ES-I3 (cell line): ENCODE data around the gene TRMT13.
A peak's percentile ranks its signal among the peaks of the same experiment; 100 is the strongest.

ENCODE experiments used
- H3K36me3 ChIP-seq: 2 replicates; pipeline ENCODE4 v1.6.1; 2013; ENCODE audit warnings: mild to moderate bottlenecking, low read length, control low read depth, moderate library complexity; ENCODE audit not compliant: insufficient read depth
- H3K4me1 ChIP-seq: 2 replicates; pipeline ENCODE4 v1.6.1; 2013; ENCODE audit warnings: mild to moderate bottlenecking, control low read depth, low read length; ENCODE audit not compliant: insufficient read depth
- H3K9ac ChIP-seq: 2 replicates; pipeline ENCODE4 v1.6.1; 2013; ENCODE audit warnings: low read depth, mild to moderate bottlenecking, low read length, moderate library complexity
- H3K9me3 ChIP-seq: 2 replicates; pipeline ENCODE4 v1.6.1; 2013; ENCODE audit warnings: mild to moderate bottlenecking, low read length, moderate library complexity; ENCODE audit not compliant: control insufficient read depth, insufficient read depth

TRMT13 gene, protein sequence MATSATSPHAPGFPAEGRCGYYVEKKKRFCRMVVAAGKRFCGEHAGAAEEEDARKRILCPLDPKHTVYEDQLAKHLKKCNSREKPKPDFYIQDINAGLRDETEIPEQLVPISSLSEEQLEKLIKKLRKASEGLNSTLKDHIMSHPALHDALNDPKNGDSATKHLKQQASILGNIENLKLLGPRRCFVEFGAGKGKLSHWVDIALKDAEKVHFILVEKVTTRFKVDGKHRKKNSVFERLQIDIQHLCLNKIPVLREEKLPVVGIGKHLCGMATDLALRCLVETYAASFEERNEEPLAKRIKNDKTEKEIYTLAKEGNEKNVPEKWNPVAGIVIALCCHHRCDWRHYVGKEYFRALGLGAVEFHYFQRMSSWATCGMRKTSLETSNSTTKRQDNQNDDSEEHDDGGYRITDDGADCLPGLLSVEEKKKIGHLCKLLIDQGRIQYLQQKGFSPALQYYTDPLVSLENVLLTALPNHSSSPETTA

DNA sequence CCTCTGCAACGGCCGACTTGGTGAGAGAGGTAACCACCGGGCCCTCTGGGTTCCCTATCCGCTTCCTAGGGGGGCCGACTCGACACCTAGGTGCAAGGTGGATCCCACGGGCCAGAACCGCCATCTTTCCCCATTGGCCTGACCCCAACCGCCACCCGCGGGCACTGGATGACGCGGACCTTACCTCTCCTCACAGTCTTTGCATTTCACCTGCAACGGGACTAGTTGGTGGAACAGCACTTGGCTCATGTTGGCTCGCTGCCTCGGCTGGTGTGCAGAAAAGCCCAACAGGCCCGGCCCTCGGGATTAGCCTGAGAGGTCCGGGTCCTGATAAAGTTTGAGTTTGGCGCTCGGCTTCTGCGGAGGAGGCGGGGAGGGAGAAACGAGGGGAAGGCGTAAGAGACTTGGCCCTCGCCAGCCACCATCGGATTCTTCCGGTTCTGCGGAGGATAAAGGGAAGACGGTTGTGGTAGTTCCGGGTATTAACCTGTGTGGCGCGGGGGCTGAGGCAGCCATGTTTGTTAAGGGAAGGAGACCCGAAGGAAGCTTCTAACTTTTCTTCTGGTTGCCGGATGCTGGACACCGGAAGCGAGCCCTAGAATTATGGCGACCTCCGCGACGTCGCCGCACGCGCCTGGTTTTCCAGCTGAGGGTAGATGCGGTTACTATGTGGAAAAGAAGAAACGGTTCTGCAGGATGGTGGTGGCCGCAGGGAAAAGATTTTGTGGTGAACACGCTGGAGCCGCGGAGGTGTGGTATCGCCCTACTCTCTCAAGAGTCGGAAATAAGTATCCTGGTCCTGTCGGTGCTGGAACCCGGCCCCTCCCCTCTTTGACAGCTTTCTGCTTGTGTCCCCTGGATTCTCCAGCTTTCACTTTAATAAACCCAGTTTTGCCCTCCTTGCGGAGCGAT lies at the start of gene TRMT13, which contains the start of gene SASS6:
TRMT13 (plus strand) TSS at position 598 of the 912 bp plus-strand sequence; CDS start at position 604, 6 bp downstream.
SASS6 (minus strand) TSS at position 365 of the 912 bp plus-strand sequence; CDS start at position 249, 116 bp downstream.
- no peaks in the 10 kb centered on the region for H3K36me3 ChIP-seq

GRCh38 chr1:100087396-100087795 lies 45.6 kb upstream of the TRMT13 start:
- Histone ChIP-seq H3K36me3 (peaks cover 4% of the 10 kb centered on the region; the same call in 1 of the 2 replicates), H3K9ac (no peak overlapping the region), H3K4me1 (no peaks in the 10 kb centered on the region), H3K9me3 (no peaks in the 10 kb centered on the region)

More for the DNA sequence above, at the start of gene TRMT13, which contains the start of gene SASS6:
- Histone ChIP-seq H3K9me3 (no peaks in the 10 kb centered on the region), H3K4me1 (no peaks in the 10 kb centered on the region), H3K9ac (peak within 1 kb of the TSS; percentile 91)

DNA sequence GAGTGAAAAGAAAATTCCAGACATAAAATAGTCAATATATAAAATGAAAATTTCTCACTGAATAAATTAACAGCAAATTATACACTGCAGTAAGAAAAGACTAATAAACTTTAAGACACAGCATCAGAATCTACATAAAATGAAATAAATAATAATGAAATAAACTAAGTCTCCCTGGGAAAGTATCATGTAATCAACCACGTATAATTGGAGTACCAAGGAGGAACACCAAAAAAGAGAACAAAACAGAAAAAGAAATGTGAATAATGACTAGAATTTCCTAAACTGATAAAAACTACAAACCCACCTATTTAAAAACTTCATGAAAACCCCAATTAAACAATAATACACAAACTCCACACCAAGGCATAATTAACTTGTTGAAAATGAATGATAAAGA lies 43.9 kb upstream of the TRMT13 start:
- H3K36me3 ChIP-seq: peaks cover 9% of the 10 kb centered on the region
- no peaks in the 10 kb centered on the region for H3K4me1 ChIP-seq
- no peaks in the 10 kb centered on the region for H3K9me3 ChIP-seq
- H3K9ac ChIP-seq: no peak overlapping the region

GRCh38 chr1:100090471-100090870 lies 42.5 kb upstream of the TRMT13 start:
- no peaks in the 10 kb centered on the region for H3K4me1 ChIP-seq
- H3K9ac ChIP-seq: no peak overlapping the region
- H3K36me3 ChIP-seq: peaks cover 9% of the 10 kb centered on the region
- H3K9me3 ChIP-seq: no peaks in the 10 kb centered on the region

DNA sequence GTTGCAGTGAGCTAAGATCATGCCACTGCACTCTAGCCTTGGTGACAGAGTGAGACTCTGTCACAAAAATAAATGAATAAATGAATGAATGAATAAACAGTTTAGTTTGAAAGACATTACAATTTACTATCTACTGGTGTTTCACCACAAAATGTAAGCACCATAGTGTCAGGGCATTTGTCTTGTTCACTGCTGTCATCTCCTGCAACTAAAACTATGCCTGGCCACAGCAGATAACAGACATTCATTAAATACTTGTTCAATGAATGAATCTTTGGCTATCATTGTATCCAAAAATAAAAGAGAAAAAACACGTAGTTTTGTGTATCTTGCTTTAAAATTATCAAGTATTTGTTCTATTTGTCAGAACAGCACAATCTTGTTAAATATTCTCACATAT lies 32.8 kb upstream of the TRMT13 start:
- Histone ChIP-seq H3K9ac (no peak overlapping the region), H3K36me3 (peaks cover 15% of the 10 kb centered on the region), H3K4me1 (no peaks in the 10 kb centered on the region), H3K9me3 (no peaks in the 10 kb centered on the region)

DNA sequence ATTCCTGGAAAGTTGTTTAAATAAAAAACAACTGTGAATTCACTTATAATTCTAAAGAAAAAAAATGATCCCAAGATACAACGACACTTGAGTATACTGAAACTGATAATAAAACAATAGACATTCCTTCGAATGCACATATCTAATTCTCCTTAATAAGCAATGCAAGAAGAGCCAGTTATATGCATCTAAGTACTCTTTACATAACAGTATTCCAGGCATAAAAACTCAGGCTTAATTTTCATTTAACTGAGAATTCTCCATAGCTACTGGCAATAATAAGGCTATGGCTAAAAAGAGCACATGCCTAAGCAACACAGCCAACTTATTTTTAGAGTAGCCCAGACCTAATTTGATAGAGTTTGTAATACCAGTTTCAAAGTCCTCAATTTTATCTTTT lies 31.4 kb upstream of the TRMT13 start:
- Histone ChIP-seq H3K9me3 (no peaks in the 10 kb centered on the region), H3K36me3 (peaks cover 16% of the 10 kb centered on the region), H3K4me1 (no peaks in the 10 kb centered on the region), H3K9ac (no peak overlapping the region)

DNA sequence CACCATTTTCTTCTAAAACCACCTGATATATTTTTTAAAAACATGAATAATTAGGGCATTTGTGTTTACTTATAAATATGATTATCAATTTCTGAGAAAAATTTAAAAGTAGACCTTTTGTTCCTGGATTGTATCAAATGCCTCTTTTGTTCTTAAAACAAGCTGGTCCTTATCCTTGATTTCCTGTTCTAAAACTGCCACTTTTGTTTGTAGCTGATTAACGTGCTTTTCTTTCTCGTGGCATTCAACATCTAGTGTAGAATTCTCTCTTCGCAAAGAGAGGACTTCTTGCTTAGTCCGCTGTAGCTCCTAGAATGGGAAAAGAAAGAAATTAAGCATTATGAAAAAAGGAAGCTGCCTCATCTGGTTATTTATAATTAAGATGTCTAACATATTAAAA lies 25.3 kb upstream of the TRMT13 start:
- no peaks in the 10 kb centered on the region for H3K9me3 ChIP-seq
- H3K4me1 ChIP-seq: no peaks in the 10 kb centered on the region
- no peak overlapping the region for H3K9ac ChIP-seq
- H3K36me3 ChIP-seq: peaks cover 12% of the 10 kb centered on the region

GRCh38 chr1:100109554-100110066 lies 23.4 kb upstream of the TRMT13 start:
- Histone ChIP-seq H3K4me1 (no peaks in the 10 kb centered on the region), H3K9me3 (no peaks in the 10 kb centered on the region), H3K36me3 (peaks cover 3% of the 10 kb centered on the region; the same call in 1 of the 2 replicates), H3K9ac (no peak overlapping the region)

DNA sequence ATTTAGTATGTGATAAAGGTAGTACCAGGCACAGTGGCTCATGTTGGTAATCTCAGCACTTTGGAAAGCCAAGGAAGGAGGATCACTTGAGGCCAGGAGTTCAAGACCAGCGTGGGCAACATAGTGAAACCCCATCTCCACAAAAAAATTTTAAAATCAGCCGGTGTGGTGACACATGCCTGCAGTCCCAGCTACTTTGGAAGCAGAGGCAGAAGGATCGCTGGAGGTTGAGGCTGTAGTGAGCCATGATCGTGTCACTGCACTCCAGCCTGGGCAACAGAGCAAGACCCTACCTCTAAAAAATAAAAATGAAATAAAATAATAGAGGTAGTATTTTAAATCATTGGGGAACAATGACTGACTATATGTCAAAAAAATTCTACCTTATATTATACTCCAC lies 17.4 kb upstream of the TRMT13 start:
- Histone ChIP-seq H3K4me1 (no peaks in the 10 kb centered on the region), H3K9me3 (no peaks in the 10 kb centered on the region), H3K9ac (no peak overlapping the region), H3K36me3 (peaks cover 5% of the 10 kb centered on the region; the same call in 1 of the 2 replicates)

DNA sequence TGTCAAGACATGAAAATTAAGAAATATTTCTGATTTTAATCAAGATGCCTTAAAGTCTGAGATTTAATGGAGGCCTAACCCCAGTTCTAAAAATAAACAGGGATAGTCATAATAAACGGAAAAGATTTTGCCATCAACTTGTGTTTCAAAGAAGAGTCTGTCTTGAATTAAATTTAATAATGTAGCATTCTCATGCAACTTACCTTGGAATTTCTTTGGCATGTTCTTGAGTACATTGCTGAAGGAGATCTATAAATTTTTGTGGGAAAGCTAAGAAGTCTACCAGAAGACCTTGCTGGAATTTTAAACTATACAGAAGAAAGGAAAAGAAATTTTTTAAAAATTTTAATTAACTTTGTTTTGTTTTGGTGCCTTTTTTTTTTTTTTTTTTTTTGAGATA lies 10.8 kb upstream of the TRMT13 start:
- Histone ChIP-seq H3K9ac (no peak overlapping the region), H3K4me1 (no peaks in the 10 kb centered on the region), H3K36me3 (peaks cover 5% of the 10 kb centered on the region; the same call in 1 of the 2 replicates), H3K9me3 (no peaks in the 10 kb centered on the region)

- Histone ChIP-seq H3K9me3 (no peaks in the 10 kb centered on the region), H3K9ac (no peak overlapping the region), H3K36me3 (no peaks in the 10 kb centered on the region; the same call in 1 of the 2 replicates), H3K4me1 (no peaks in the 10 kb centered on the region)
These were observed 5.7 kb upstream of the TRMT13 start for GRCh38 chr1:100127226-100127625.

DNA sequence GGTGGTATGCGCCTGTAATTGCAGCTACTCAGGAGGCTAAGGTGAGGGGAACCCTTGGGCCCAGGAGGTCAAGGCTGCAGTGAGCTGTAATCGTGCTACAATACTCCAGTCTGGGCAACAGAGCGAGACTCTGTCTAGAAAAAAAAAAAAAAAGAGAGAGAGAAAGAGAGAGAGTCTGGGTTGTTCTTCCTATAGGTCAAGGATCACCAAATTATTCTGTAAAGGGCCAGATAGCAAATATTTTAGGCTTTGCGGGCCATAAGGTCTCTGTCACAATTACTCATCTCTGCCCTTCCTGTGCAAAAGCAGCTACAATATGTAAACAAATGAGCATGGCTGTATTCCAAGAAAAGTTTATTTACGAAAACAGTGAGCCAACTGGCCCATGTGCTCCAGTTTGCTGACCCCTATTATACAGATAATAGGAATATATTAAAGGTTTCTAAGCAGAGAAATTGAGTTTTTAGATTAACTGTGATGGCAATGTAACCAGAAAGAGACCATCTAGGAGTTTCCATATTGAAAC lies 2.3 kb upstream of the TRMT13 start:
- no peaks in the 10 kb centered on the region for H3K36me3 ChIP-seq
- no peaks in the 10 kb centered on the region for H3K9me3 ChIP-seq
- H3K4me1 ChIP-seq: no peaks in the 10 kb centered on the region
- no peak overlapping the region for H3K9ac ChIP-seq

DNA sequence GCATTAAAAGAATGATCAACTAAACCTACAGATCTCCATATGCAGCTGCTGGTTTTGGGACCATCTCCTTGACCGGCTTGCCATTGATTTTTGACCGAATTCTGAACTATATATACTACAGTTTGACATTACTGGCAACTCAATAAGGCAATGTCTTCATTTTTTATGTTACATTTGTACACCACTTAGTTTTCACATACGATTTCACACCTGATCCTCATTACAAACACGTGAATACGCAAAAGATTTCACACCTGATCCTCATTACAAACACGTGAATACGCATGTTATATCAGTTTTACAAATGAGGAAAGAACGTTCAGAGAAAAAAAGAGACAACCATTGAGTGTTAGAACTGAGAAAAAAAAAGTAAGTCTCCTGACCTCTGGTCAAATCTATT lies 1.3 kb upstream of the TRMT13 start:
- Histone ChIP-seq H3K4me1 (no peaks in the 10 kb centered on the region), H3K9ac (peak overlapping the region; percentile 91)

DNA sequence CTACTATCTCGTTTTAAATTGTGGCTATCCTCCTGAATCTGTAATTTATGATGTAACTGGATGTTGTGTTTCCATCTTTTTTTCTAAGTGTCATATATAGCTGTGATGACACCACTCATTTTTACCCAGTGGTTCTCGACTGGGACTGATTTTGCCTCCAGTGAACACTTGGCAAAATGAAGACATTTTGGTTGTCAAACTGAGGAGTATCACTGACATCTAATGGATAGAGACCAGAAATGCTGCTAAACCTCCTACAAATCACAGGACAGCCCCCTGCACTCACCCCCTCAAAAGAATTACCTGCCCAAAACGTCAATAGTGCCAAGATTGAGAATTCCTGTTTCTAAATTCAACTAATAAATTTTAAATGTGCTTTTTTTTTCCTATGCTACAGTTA lies 1.9 kb downstream of the TRMT13 start:
- Histone ChIP-seq H3K4me1 (no peaks in the 10 kb centered on the region), H3K9me3 (no peaks in the 10 kb centered on the region), H3K9ac (no peak overlapping the region), H3K36me3 (peaks cover 2% of the 10 kb centered on the region; the same call in 1 of the 2 replicates)

More for the DNA sequence above, 1.3 kb upstream of the TRMT13 start:
- no peaks in the 10 kb centered on the region for H3K36me3 ChIP-seq
- H3K9me3 ChIP-seq: no peaks in the 10 kb centered on the region
